IPS DF 4.7 (cell line): ENCODE measurements around the gene DNAAF8.

Experiments
- DNase-seq: peaks from one replicate; pipeline ENCODE4 v3.0.0-alpha.2; 2013; ENCODE audit warnings: low spot score; ENCODE audit errors: extremely low read depth

The DNAAF8 gene

GRCh38 chr16:4695473-4696171 is 38.7 kb upstream of the DNAAF8 start:
- DNase-seq, result no peak

GRCh38 chr16:4696172-4696904 is 38.0 kb upstream of the DNAAF8 start:
- no peak for DNase-seq

GRCh38 chr16:4696905-4697847 is 37.2 kb upstream of the DNAAF8 start:
- DNase-seq, result no peak

GRCh38 chr16:4697848-4698291 is 36.5 kb upstream of the DNAAF8 start:
- no peak for DNase-seq

GRCh38 chr16:4698321-4699045 is 35.9 kb upstream of the DNAAF8 start:
- no peak for DNase-seq

- DNase-seq, result no peak
Observed at GRCh38 chr16:4699046-4699556, 35.2 kb upstream of the DNAAF8 start.

- no peak for DNase-seq
Observed at GRCh38 chr16:4700380-4700996, 33.8 kb upstream of the DNAAF8 start.

- no peak for DNase-seq
Observed at GRCh38 chr16:4700997-4701743, 33.2 kb upstream of the DNAAF8 start.

- DNase-seq, result no peak
Observed at GRCh38 chr16:4701791-4702465, 32.4 kb upstream of the DNAAF8 start.

GRCh38 chr16:4702466-4702808 is 31.9 kb upstream of the DNAAF8 start:
- DNase-seq, result no peak

- no peak for DNase-seq
Observed at GRCh38 chr16:4703906-4704305, 30.4 kb upstream of the DNAAF8 start.

- DNase-seq, result no peak
Observed at GRCh38 chr16:4704491-4704890, 29.8 kb upstream of the DNAAF8 start.

GRCh38 chr16:4704913-4705312 is 29.4 kb upstream of the DNAAF8 start:
- DNase-seq, result no peak

- DNase-seq, result no peak
Observed at GRCh38 chr16:4706871-4707270, 27.5 kb upstream of the DNAAF8 start.

GRCh38 chr16:4709481-4709880 is 24.9 kb upstream of the DNAAF8 start:
- no peak for DNase-seq

GRCh38 chr16:4713663-4714501 is 20.5 kb upstream of the DNAAF8 start:
- DNase-seq, result no peak

GRCh38 chr16:4714996-4715395 is 19.3 kb upstream of the DNAAF8 start:
- no peak for DNase-seq

- no peak for DNase-seq
Observed at GRCh38 chr16:4718466-4718865, 15.9 kb upstream of the DNAAF8 start.
